Measurements from ENCODE around the gene ZDHHC14.

DNA sequence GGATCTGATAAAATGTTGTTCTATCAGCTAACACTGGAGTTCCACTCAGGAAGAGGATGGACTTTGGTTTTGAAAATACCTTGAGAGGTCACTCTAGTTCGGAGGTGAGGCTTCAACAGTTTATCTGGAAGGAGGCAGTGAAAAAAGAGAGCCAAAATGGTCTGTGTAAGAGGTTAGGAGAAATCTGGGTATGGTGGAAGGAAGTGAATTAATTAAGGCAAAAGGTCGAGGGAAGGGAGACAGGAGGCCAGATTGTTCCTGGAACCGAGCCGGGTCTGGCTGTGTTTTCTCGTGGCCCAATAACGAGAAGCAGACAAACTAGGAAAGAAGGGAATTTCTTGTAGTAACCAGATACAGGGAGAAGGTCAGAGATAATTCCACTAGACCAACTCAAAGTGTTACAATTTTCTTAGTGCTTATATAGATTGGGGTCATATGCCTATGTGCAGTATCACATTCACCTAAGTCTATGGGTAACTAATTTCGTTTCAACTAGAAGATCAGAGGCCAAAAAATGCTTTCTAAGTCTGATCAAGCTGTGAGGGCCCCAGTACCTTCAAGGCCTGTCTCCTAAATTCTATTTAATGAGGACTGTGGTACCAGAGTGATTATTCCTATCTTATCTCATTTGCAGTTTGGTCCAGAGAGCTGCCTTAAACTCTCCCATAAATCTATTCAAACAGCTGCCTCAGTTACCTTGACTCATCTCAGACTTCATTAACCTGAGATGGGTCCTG is 346.1 kb downstream of the ZDHHC14 start:
- TF ChIP-seq, protein P1, sequence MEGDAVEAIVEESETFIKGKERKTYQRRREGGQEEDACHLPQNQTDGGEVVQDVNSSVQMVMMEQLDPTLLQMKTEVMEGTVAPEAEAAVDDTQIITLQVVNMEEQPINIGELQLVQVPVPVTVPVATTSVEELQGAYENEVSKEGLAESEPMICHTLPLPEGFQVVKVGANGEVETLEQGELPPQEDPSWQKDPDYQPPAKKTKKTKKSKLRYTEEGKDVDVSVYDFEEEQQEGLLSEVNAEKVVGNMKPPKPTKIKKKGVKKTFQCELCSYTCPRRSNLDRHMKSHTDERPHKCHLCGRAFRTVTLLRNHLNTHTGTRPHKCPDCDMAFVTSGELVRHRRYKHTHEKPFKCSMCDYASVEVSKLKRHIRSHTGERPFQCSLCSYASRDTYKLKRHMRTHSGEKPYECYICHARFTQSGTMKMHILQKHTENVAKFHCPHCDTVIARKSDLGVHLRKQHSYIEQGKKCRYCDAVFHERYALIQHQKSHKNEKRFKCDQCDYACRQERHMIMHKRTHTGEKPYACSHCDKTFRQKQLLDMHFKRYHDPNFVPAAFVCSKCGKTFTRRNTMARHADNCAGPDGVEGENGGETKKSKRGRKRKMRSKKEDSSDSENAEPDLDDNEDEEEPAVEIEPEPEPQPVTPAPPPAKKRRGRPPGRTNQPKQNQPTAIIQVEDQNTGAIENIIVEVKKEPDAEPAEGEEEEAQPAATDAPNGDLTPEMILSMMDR (IDR thresholded peaks at IDR 0.05): no peak
- no peak for TF ChIP-seq ZFX (IDR thresholded peaks at IDR 0.05; ENCODE audit: borderline replicate concordance)

All from 22Rv1 (cell line).